Activated naive CD8-positive, alpha-beta T cell (primary cell): ENCODE results near the gene MTG2.

Experiments
- H3K27ac Mint-ChIP-seq: one replicate; pipeline ENCODE4 v1.8.0; 2021; ENCODE audit warnings: mixed read lengths
- H3K27me3 Mint-ChIP-seq: one replicate; pipeline ENCODE4 v1.8.0; 2021; ENCODE audit warnings: mixed read lengths
- H3K36me3 Mint-ChIP-seq: one replicate; pipeline ENCODE4 v1.8.0; 2021; ENCODE audit warnings: mixed read lengths
- H3K4me1 Mint-ChIP-seq: one replicate; pipeline ENCODE4 v1.8.0; 2021; ENCODE audit warnings: low read depth, mixed read lengths
- H3K4me3 Mint-ChIP-seq: one replicate; pipeline ENCODE4 v1.8.0; 2021; ENCODE audit warnings: mild to moderate bottlenecking, mixed read lengths
- H3K9me3 Mint-ChIP-seq: one replicate; pipeline ENCODE4 v1.8.0; 2021; ENCODE audit warnings: low read depth, mixed read lengths

MTG2 gene

GRCh38 chr20:62182469-62183425 lies at the start of gene MTG2:
Gene MTG2 (plus strand): TSS chr20:62183028. CDS start chr20:62193421, 10,393 bp downstream.
- Mint-ChIP-seq H3K27ac (peak within 1 kb of the TSS; percentile 93), H3K36me3 (no peaks in the 10 kb centered on the region), H3K4me3 (peak within 1 kb of the TSS; percentile 95), H3K9me3 (no peaks in the 10 kb centered on the region), H3K27me3 (no peaks in the 10 kb centered on the region), H3K4me1 (peaks cover 37% of the 10 kb centered on the region)

GRCh38 chr20:62133051-62133845 lies 49.6 kb upstream of the MTG2 start:
- Mint-ChIP-seq H3K4me1 (peaks cover 31% of the 10 kb centered on the region), H3K27me3 (no peaks in the 10 kb centered on the region), H3K36me3 (peaks cover 7% of the 10 kb centered on the region), H3K27ac (peak overlapping the region; percentile 81), H3K9me3 (no peaks in the 10 kb centered on the region), H3K4me3 (no peak overlapping the region)

- Mint-ChIP-seq H3K4me1 (peaks cover 30% of the 10 kb centered on the region), H3K27me3 (no peaks in the 10 kb centered on the region), H3K36me3 (peaks cover 8% of the 10 kb centered on the region), H3K27ac (peak overlapping the region; percentile 81), H3K9me3 (no peaks in the 10 kb centered on the region), H3K4me3 (no peak overlapping the region)
Observed at GRCh38 chr20:62133864-62134263, 49.0 kb upstream of the MTG2 start.

GRCh38 chr20:62134735-62135231 lies 48.0 kb upstream of the MTG2 start:
- Mint-ChIP-seq H3K4me3 (no peak overlapping the region), H3K27ac (no peak overlapping the region), H3K36me3 (peaks cover 8% of the 10 kb centered on the region), H3K27me3 (no peaks in the 10 kb centered on the region), H3K9me3 (no peaks in the 10 kb centered on the region), H3K4me1 (peaks cover 30% of the 10 kb centered on the region)

- Mint-ChIP-seq H3K36me3 (peaks cover 9% of the 10 kb centered on the region), H3K9me3 (no peaks in the 10 kb centered on the region), H3K4me3 (no peak overlapping the region), H3K4me1 (peaks cover 35% of the 10 kb centered on the region), H3K27ac (no peak overlapping the region), H3K27me3 (no peaks in the 10 kb centered on the region)
Observed at GRCh38 chr20:62135573-62136266, 47.1 kb upstream of the MTG2 start.

- Mint-ChIP-seq H3K27me3 (no peaks in the 10 kb centered on the region), H3K9me3 (no peaks in the 10 kb centered on the region), H3K4me1 (peaks cover 38% of the 10 kb centered on the region), H3K27ac (peak overlapping the region; percentile 86), H3K4me3 (no peak overlapping the region), H3K36me3 (peaks cover 12% of the 10 kb centered on the region)
Observed at GRCh38 chr20:62136283-62137091, 46.3 kb upstream of the MTG2 start.

- H3K4me3 Mint-ChIP-seq, result no peak overlapping the region
- peaks cover 41% of the 10 kb centered on the region for H3K4me1 Mint-ChIP-seq
- peaks cover 10% of the 10 kb centered on the region for H3K36me3 Mint-ChIP-seq
- no peaks in the 10 kb centered on the region for H3K9me3 Mint-ChIP-seq
- no peaks in the 10 kb centered on the region for H3K27me3 Mint-ChIP-seq
- H3K27ac Mint-ChIP-seq, result peak overlapping the region; percentile 86
Observed at GRCh38 chr20:62137092-62137384, 45.8 kb upstream of the MTG2 start.

GRCh38 chr20:62137478-62138203 lies 45.2 kb upstream of the MTG2 start:
- H3K4me1 Mint-ChIP-seq, result peaks cover 39% of the 10 kb centered on the region
- H3K4me3 Mint-ChIP-seq, result no peak overlapping the region
- peak overlapping the region; percentile 42 for H3K27ac Mint-ChIP-seq
- peaks cover 10% of the 10 kb centered on the region for H3K36me3 Mint-ChIP-seq
- no peaks in the 10 kb centered on the region for H3K9me3 Mint-ChIP-seq
- H3K27me3 Mint-ChIP-seq, result no peaks in the 10 kb centered on the region

GRCh38 chr20:62138204-62138543 lies 44.7 kb upstream of the MTG2 start:
- H3K36me3 Mint-ChIP-seq, result peaks cover 10% of the 10 kb centered on the region
- H3K27ac Mint-ChIP-seq, result peak overlapping the region; percentile 42
- peaks cover 39% of the 10 kb centered on the region for H3K4me1 Mint-ChIP-seq
- no peaks in the 10 kb centered on the region for H3K27me3 Mint-ChIP-seq
- H3K4me3 Mint-ChIP-seq, result no peak overlapping the region
- H3K9me3 Mint-ChIP-seq, result no peaks in the 10 kb centered on the region

GRCh38 chr20:62138912-62139311 lies 43.9 kb upstream of the MTG2 start:
- peaks cover 37% of the 10 kb centered on the region for H3K4me1 Mint-ChIP-seq
- H3K36me3 Mint-ChIP-seq, result peaks cover 10% of the 10 kb centered on the region
- no peaks in the 10 kb centered on the region for H3K9me3 Mint-ChIP-seq
- no peak overlapping the region for H3K4me3 Mint-ChIP-seq
- peak overlapping the region; percentile 61 for H3K27ac Mint-ChIP-seq
- H3K27me3 Mint-ChIP-seq, result no peaks in the 10 kb centered on the region

GRCh38 chr20:62139636-62140035 lies 43.2 kb upstream of the MTG2 start:
- Mint-ChIP-seq H3K4me1 (peaks cover 38% of the 10 kb centered on the region), H3K27ac (peak overlapping the region; percentile 61), H3K9me3 (no peaks in the 10 kb centered on the region), H3K27me3 (no peaks in the 10 kb centered on the region), H3K4me3 (no peak overlapping the region), H3K36me3 (peaks cover 8% of the 10 kb centered on the region)

GRCh38 chr20:62141043-62141396 lies 41.8 kb upstream of the MTG2 start:
- H3K9me3 Mint-ChIP-seq, result no peaks in the 10 kb centered on the region
- H3K4me3 Mint-ChIP-seq, result peak overlapping the region; percentile 96
- no peaks in the 10 kb centered on the region for H3K27me3 Mint-ChIP-seq
- H3K27ac Mint-ChIP-seq, result peak overlapping the region; percentile 96
- peaks cover 8% of the 10 kb centered on the region for H3K36me3 Mint-ChIP-seq
- peaks cover 52% of the 10 kb centered on the region for H3K4me1 Mint-ChIP-seq

- peaks cover 54% of the 10 kb centered on the region for H3K4me1 Mint-ChIP-seq
- H3K27me3 Mint-ChIP-seq, result no peaks in the 10 kb centered on the region
- H3K4me3 Mint-ChIP-seq, result peak overlapping the region; percentile 96
- H3K9me3 Mint-ChIP-seq, result no peaks in the 10 kb centered on the region
- H3K36me3 Mint-ChIP-seq, result peaks cover 8% of the 10 kb centered on the region
- peak overlapping the region; percentile 95 for H3K27ac Mint-ChIP-seq
Observed at GRCh38 chr20:62141397-62142251, 41.2 kb upstream of the MTG2 start.
